Liver (tissue), 3 donors: Measurements from ENCODE around the gene LYRM1.

ENCODE experiments used
- HNF4A ChIP-seq, 2 donors: conservative IDR thresholded peaks; 2 replicates each; pipeline ENCODE4 v1.6.1; 2016; ENCODE audit warnings: antibody characterized with exemption in 2 of 2, mild to moderate bottlenecking in 2 of 2
- MAX ChIP-seq: IDR thresholded peaks from 2 replicates; pipeline ENCODE4 v1.6.1; 2016; ENCODE audit warnings: antibody characterized with exemption
- TAF1 ChIP-seq: conservative IDR thresholded peaks from 2 replicates; pipeline ENCODE4 v1.6.1; 2016; ENCODE audit warnings: antibody characterized with exemption, mild to moderate bottlenecking
- TF ChIP-seq, protein P1 (sequence below): fragments of 150-350 bp; IDR thresholded peaks from 2 replicates; pipeline ENCODE4 v1.5.1; 2017; ENCODE audit warnings: improper control_type of control experiment, low read depth, low read length; ENCODE audit not compliant: missing input control
- TF ChIP-seq, protein P2 (sequence below): IDR thresholded peaks from 2 replicates; pipeline ENCODE4 v1.6.1; 2016; ENCODE audit warnings: antibody characterized with exemption, mild to moderate bottlenecking
- donor health status: healthy.
- donor health status: healthy.

GRCh38 chr16:20873331-20873730 is 27.2 kb upstream of the LYRM1 start:
- TF ChIP-seq TAF1: no peak
- TF ChIP-seq, protein P1, sequence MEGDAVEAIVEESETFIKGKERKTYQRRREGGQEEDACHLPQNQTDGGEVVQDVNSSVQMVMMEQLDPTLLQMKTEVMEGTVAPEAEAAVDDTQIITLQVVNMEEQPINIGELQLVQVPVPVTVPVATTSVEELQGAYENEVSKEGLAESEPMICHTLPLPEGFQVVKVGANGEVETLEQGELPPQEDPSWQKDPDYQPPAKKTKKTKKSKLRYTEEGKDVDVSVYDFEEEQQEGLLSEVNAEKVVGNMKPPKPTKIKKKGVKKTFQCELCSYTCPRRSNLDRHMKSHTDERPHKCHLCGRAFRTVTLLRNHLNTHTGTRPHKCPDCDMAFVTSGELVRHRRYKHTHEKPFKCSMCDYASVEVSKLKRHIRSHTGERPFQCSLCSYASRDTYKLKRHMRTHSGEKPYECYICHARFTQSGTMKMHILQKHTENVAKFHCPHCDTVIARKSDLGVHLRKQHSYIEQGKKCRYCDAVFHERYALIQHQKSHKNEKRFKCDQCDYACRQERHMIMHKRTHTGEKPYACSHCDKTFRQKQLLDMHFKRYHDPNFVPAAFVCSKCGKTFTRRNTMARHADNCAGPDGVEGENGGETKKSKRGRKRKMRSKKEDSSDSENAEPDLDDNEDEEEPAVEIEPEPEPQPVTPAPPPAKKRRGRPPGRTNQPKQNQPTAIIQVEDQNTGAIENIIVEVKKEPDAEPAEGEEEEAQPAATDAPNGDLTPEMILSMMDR: no peak
- TF ChIP-seq HNF4A (conservative IDR thresholded peaks at IDR 0.05): peak; percentile 62 to 82
- peak; percentile 86 for TF ChIP-seq MAX
- TF ChIP-seq, protein P2, sequence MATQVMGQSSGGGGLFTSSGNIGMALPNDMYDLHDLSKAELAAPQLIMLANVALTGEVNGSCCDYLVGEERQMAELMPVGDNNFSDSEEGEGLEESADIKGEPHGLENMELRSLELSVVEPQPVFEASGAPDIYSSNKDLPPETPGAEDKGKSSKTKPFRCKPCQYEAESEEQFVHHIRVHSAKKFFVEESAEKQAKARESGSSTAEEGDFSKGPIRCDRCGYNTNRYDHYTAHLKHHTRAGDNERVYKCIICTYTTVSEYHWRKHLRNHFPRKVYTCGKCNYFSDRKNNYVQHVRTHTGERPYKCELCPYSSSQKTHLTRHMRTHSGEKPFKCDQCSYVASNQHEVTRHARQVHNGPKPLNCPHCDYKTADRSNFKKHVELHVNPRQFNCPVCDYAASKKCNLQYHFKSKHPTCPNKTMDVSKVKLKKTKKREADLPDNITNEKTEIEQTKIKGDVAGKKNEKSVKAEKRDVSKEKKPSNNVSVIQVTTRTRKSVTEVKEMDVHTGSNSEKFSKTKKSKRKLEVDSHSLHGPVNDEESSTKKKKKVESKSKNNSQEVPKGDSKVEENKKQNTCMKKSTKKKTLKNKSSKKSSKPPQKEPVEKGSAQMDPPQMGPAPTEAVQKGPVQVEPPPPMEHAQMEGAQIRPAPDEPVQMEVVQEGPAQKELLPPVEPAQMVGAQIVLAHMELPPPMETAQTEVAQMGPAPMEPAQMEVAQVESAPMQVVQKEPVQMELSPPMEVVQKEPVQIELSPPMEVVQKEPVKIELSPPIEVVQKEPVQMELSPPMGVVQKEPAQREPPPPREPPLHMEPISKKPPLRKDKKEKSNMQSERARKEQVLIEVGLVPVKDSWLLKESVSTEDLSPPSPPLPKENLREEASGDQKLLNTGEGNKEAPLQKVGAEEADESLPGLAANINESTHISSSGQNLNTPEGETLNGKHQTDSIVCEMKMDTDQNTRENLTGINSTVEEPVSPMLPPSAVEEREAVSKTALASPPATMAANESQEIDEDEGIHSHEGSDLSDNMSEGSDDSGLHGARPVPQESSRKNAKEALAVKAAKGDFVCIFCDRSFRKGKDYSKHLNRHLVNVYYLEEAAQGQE: peak; percentile 35
